HUES6 (cell line): Measurements from ENCODE around the gene CHADL.
"Not testable (repeated sequence)": the region's sequence is repeated elsewhere in the genome, so short reads cannot be mapped to it uniquely, and the experiment has no call there.

Experiments used
- H3K27ac ChIP-seq: 2 replicates; pipeline ENCODE4 v1.7.0; 2013; ENCODE audit warnings: low read depth, mild to moderate bottlenecking, low read length, inconsistent platforms
- H3K27me3 ChIP-seq: 2 replicates; pipeline ENCODE4 v1.6.1; 2013; ENCODE audit warnings: low read length; ENCODE audit not compliant: control insufficient read depth, insufficient read depth
- H3K36me3 ChIP-seq: 2 replicates; pipeline ENCODE4 v1.6.1; 2013; ENCODE audit warnings: low read length; ENCODE audit not compliant: control insufficient read depth, insufficient read depth
- H3K4me1 ChIP-seq: 2 replicates; pipeline ENCODE4 v1.6.1; 2013; ENCODE audit warnings: low read length; ENCODE audit not compliant: control insufficient read depth, insufficient read depth
- H3K4me3 ChIP-seq: 2 replicates; pipeline ENCODE4 v1.5.1; 2013; ENCODE audit warnings: low read depth, low read length
- H3K9ac ChIP-seq: one replicate; pipeline ENCODE4 v1.6.1; 2013; ENCODE audit warnings: mild to moderate bottlenecking, low read length
- H3K9me3 ChIP-seq: 2 replicates; pipeline ENCODE4 v1.6.1; 2013; ENCODE audit warnings: low read depth, low read length; ENCODE audit not compliant: control insufficient read depth, insufficient read depth

Gene CHADL

GRCh38 chr22:41273128-41273527 lies 32.4 kb upstream of the CHADL start:
- Histone ChIP-seq H3K27me3 (no peaks in the 10 kb centered on the region), H3K36me3 (peaks cover 89% of the 10 kb centered on the region), H3K4me3 (no peak overlapping the region), H3K27ac (no peak overlapping the region), H3K4me1 (no peaks in the 10 kb centered on the region), H3K9me3 (no peaks in the 10 kb centered on the region), H3K9ac (no peak overlapping the region)

GRCh38 chr22:41271787-41272186 lies 31.1 kb upstream of the CHADL start:
- H3K27me3 ChIP-seq = no peaks in the 10 kb centered on the region
- no peak overlapping the region for H3K27ac ChIP-seq
- H3K4me1 ChIP-seq = no peaks in the 10 kb centered on the region
- no peak overlapping the region for H3K4me3 ChIP-seq
- H3K9ac ChIP-seq = no peak overlapping the region
- peaks cover 91% of the 10 kb centered on the region for H3K36me3 ChIP-seq
- no peaks in the 10 kb centered on the region for H3K9me3 ChIP-seq

GRCh38 chr22:41267958-41268357 lies 27.2 kb upstream of the CHADL start:
- Histone ChIP-seq H3K4me3 (no peak overlapping the region), H3K27ac (no peak overlapping the region), H3K9me3 (no peaks in the 10 kb centered on the region), H3K36me3 (peaks cover 92% of the 10 kb centered on the region), H3K27me3 (no peaks in the 10 kb centered on the region), H3K9ac (no peak overlapping the region), H3K4me1 (no peaks in the 10 kb centered on the region)

- Histone ChIP-seq H3K27me3 (no peaks in the 10 kb centered on the region), H3K9me3 (no peaks in the 10 kb centered on the region), H3K36me3 (peaks cover 96% of the 10 kb centered on the region), H3K9ac (no peak overlapping the region), H3K4me1 (no peaks in the 10 kb centered on the region), H3K27ac (no peak overlapping the region), H3K4me3 (no peak overlapping the region)
Observed at GRCh38 chr22:41264408-41264941, 23.7 kb upstream of the CHADL start.

GRCh38 chr22:41263704-41264103 lies 23.0 kb upstream of the CHADL start:
- no peak overlapping the region for H3K4me3 ChIP-seq
- no peaks in the 10 kb centered on the region for H3K4me1 ChIP-seq
- no peak overlapping the region for H3K9ac ChIP-seq
- no peak overlapping the region for H3K27ac ChIP-seq
- H3K27me3 ChIP-seq = no peaks in the 10 kb centered on the region
- H3K9me3 ChIP-seq = no peaks in the 10 kb centered on the region
- H3K36me3 ChIP-seq = peaks cover 95% of the 10 kb centered on the region

- no peak overlapping the region for H3K9ac ChIP-seq
- peaks cover 95% of the 10 kb centered on the region for H3K36me3 ChIP-seq
- H3K27ac ChIP-seq = no peak overlapping the region
- H3K9me3 ChIP-seq = no peaks in the 10 kb centered on the region
- H3K27me3 ChIP-seq = no peaks in the 10 kb centered on the region
- H3K4me1 ChIP-seq = peaks cover 4% of the 10 kb centered on the region; the same call in 1 of the 2 replicates
- H3K4me3 ChIP-seq = no peak overlapping the region
Observed at GRCh38 chr22:41262250-41262765, 21.6 kb upstream of the CHADL start.

- Histone ChIP-seq H3K4me1 (peaks cover 8% of the 10 kb centered on the region; the same call in 1 of the 2 replicates), H3K27me3 (no peaks in the 10 kb centered on the region), H3K36me3 (peaks cover 95% of the 10 kb centered on the region), H3K9me3 (no peaks in the 10 kb centered on the region), H3K9ac (no peak overlapping the region), H3K27ac (no peak overlapping the region), H3K4me3 (no peak overlapping the region)
Observed at GRCh38 chr22:41261541-41262249, 21.0 kb upstream of the CHADL start.

GRCh38 chr22:41260871-41261270 lies 20.1 kb upstream of the CHADL start:
- Histone ChIP-seq H3K36me3 (peaks cover 96% of the 10 kb centered on the region), H3K27ac (no peak overlapping the region), H3K27me3 (no peaks in the 10 kb centered on the region), H3K9me3 (no peaks in the 10 kb centered on the region), H3K4me1 (peaks cover 8% of the 10 kb centered on the region; the same call in 1 of the 2 replicates), H3K4me3 (no peak overlapping the region), H3K9ac (no peak overlapping the region)

- H3K9me3 ChIP-seq, H3K4me3 ChIP-seq, H3K9ac ChIP-seq, H3K27me3 ChIP-seq, H3K4me1 ChIP-seq, H3K27ac ChIP-seq: not testable (repeated sequence)
- H3K36me3 ChIP-seq = peaks cover 97% of the 10 kb centered on the region
Observed at GRCh38 chr22:41259756-41260155, 19.0 kb upstream of the CHADL start.

- no peak overlapping the region for H3K27ac ChIP-seq
- H3K9ac ChIP-seq = no peak overlapping the region
- no peaks in the 10 kb centered on the region for H3K9me3 ChIP-seq
- no peaks in the 10 kb centered on the region for H3K27me3 ChIP-seq
- peaks cover 8% of the 10 kb centered on the region; the same call in 1 of the 2 replicates for H3K4me1 ChIP-seq
- H3K4me3 ChIP-seq = no peak overlapping the region
- peaks cover 97% of the 10 kb centered on the region for H3K36me3 ChIP-seq
Observed at GRCh38 chr22:41257696-41258095, 17.0 kb upstream of the CHADL start.
